Putamen (tissue), 1 donor: ENCODE data around the gene EPHA1.
A peak's percentile ranks its signal among the peaks of the same experiment; 100 is the strongest.

Experiments
- DNase-seq: peaks from one replicate; pipeline ENCODE4 v3.0.0-alpha.2; 2016; ENCODE audit warnings: low spot score

The EPHA1 gene

DNA sequence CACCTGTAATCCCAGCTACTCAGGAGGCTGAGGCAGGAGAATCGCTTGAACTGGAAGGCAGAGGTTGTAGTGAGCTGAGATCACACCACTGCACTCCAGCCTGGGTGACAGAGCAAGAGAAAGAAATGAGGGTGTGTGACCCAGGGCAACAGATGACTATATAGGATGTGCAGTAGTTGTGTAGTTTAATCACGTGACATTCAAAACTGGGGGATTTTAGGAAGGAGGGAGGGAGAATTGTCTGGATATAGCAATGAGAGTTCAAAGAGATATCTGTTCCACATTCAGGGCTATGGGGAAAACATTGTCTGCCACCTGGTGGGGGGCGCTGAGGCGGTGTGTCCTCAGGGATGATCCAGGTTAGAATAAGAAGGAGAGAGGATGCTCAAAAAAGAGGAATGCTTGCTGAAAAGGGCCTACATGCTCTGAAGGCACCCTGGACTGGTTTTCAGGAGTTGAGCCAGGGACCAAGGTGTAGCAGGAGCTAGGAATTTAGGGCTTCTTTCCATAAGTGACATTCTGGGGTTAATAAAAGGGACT, 35.3 kb downstream of the EPHA1 start:
- DNase-seq, result no peak

DNA sequence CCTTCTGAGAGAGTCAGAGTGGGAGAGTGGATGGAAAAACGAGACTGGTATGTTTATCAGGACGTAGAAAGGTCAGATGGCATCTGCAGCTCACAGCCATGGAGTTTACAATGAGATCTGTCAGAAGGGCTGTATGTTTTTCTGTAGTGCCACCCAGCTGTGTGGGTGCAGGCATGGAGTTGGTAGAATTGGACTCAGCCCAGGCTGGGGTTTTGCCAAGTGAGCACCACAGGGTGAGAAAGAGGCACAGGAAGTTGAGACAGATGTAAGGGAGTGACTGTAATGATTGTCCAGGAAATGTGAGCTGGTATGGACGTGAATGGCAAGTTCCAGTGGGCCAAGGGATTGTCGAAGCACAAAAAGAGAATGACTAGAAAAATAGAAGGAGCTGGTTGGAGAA, 36.6 kb downstream of the EPHA1 start:
- DNase-seq, result peak; percentile 90

DNA sequence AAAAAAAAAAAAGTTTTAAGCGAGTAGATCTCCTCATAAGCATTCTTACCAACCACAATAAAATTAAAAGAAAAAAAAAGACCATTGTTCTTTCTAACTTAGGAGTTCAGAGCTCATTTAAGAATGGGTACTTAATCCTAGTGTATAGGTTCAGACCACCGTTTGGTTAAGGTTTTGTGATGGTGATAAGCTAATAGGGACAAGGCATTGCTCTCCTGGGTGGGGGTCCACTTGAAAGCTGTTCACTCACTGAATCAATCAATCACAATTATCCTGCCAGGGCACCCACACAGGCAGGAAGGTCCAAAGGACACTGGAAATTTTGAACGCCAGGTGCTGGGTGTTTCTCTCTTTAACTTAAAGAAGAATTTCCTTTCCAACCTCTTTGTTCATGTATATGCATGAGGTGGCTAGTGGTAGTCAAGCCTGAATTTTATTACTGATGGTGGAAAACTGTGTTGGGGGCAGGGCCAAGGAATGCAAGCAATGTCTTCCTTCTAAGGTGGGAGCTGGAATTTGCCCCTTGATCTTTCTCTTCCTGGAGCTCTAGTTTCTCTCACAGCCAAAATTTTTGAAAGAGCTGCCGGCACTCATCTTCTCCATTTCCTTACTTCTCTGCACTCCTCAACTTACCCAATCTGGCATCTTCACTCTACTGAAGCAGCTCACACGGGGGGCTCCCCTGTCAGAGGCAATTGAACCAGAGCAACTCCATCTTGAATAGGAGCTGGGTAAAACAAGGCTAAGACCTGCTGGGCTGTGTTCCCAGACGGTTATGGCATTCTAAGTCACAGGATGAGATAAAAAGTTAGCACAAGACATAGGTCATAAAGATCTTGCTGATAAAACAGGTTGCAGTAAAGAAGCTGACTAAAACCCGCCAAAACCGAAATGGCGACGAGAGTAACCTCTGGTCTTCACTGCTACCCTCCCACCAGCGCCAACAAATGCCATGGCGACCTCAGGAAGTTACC, 38.7 kb downstream of the EPHA1 start:
- DNase-seq, result no peak

GRCh38 chr7:143368387-143368786, 40.3 kb downstream of the EPHA1 start:
- DNase-seq, result no peak

DNA sequence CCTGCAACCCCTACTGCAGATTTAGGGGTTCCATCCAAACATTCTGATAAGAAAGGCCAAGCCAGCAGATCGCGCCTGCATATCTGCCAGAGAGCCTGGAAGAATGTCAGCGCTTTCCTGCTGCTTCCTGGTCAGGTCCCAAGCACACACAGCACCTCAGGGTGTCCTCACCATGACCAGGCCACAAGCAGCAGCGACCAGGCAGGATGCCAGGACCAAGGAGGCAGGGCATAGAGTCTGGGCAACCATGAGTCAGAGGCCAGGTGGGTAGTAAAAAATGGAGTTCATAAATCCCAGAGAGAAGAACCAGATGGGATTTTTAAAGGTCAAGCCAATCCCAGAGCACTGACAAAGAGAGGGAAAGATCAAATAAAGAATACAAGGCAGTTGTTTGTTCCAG, 40.7 kb downstream of the EPHA1 start:
- DNase-seq, result no peak

- DNase-seq, result no peak
These were observed 45.4 kb downstream of the EPHA1 start for GRCh38 chr7:143363016-143363937.

- DNase-seq, result peak; percentile 69
These were observed 46.3 kb downstream of the EPHA1 start, which contains the start of gene FAM131B for GRCh38 chr7:143362131-143363015. Gene FAM131B (minus strand): TSS chr7:143362713. CDS start chr7:143362603, 110 bp downstream.

DNA sequence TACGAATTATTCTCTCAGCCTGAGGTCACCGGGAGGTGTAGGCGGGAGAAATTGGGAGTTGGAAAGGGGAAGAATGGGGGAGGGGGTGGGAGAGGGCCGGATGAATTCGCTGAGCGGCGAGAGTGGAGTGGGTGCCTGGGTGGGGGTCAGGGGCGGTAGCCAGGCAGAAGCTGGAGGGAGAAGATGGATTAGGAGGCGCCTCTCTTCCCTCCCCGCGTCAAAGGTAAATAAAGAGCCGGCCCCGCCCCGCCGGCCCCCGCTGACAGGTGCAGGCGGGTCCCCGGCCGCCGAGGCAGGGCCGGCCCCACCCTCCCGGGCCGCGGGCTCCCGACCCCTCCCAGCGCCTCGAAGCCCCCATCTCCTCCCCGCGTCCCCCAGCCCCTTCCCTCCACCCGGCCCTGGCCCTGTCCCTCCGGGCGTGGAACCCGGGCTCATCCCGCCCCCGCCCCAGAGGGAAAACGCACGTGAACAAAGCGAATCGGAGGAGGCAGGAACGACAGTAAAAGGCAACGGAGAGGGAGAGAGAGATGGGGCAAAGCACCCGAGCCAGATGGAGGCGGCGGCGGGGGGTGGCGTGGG, 47.0 kb downstream of the EPHA1 start:
- no peak for DNase-seq

DNA sequence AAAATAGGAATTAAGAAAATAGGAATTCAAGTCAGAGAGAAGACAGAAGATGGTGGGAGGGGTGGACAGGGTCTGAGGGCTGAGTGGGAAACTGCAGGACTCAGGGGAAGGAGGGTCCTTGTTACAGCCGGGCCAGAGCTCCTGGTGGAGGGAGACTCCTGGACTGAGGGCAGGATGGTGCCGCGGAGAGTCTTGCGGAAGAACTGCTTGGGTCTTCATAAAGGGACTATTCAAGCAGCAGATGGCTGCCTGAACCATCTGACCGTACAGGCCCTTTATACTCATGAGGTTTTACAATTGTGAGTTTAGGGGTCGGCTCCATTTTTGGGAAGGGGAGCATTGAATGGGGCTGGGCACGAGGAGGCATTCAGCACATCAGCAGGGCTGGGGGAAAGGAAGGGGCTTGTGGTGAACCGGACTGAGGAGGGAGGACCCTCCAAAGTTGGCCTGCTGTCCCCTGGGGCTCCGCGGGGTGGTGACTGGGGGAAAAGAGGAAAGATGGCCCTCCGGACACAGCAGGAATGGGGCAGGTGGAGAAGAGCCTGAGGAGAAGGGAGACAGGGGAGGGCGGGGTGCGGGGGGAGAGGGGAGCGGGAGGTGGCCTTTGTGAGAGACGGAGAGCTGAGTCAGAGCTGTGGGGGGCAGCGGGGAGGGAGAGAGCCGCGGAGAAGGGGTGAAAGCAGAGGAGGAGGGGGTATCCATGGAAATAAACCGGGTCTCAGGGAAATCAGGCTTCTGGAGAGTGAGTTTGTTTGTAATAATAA, 47.7 kb downstream of the EPHA1 start:
- DNase-seq, result no peak

DNA sequence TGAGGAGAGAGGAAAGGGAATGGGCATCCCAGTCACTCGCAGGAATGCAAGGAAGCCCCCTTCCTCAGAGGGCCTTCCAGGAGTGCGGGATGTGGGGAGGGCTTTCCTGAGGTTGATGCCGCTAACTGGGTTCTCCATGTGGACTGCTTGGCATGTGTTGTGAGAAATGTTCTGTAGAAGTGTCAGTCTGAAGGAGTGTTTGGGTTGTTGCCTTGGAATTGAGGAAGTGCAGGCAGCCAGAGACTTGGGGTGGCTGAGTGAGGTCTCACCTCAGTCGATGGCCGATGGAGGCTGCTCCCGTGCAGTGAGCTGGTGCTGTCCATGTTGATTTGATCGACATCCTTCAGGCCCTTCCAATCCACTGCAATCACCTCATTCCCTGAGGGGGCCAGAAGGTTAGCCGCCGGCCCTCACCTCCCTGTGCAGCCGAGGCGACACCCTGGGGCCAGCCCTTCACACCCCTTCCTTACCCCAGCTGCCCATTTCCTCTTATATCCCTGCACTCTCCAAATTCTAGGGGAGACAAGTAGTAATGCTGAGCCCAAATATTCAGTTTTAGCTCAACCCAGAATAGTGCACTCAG, 48.8 kb downstream of the EPHA1 start:
- DNase-seq, result no peak

DNA sequence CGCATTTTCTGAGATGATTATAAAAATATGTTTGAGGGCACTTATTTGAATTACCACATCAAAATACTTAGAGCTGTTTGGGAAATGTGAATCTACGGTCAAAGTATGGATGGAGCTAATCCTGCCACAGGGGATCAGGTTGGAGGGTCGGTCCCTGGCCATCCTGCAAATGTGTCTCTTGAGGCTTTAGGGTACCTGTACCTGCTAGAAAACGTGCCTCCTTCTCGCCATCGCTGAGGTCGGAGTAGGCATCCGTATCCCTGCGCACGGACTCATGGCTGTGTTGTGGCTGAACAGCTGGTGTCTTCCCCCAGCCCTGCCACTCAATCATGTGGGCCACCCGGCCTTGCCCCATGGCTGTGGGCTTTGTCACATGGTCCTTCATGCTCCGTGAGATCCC, 50.0 kb downstream of the EPHA1 start:
- no peak for DNase-seq

DNA sequence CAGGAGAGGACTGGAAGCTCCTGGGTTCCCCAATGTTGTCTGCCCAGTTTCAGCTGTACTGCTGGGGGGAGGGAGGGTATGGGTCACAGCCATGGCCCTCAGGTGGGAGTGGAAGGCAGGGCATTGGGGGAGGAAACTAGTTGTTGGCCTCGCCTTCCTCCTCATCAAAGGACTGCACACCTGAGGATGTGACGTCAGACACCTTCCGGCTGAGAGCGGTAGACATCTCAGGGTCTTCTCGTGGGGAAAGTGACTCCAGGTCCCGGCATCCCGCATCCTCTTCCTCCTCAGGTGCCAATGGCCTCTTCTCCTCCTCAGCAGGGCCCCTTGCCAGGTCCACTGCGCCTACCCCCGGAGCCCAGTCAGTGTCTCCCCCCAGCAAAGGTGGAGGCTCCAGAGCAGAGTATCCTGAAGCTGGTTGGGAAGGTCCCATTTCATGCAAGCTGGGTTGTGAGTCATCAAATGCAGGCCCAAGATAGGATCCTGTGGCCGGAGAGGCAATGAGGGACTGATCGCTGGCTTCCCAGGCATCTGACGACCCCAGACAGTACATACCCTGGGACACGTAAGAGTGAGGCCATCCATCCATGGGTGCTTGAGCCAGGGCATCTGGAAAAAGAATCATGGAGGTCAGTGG, 52.1 kb downstream of the EPHA1 start:
- no peak for DNase-seq

DNA sequence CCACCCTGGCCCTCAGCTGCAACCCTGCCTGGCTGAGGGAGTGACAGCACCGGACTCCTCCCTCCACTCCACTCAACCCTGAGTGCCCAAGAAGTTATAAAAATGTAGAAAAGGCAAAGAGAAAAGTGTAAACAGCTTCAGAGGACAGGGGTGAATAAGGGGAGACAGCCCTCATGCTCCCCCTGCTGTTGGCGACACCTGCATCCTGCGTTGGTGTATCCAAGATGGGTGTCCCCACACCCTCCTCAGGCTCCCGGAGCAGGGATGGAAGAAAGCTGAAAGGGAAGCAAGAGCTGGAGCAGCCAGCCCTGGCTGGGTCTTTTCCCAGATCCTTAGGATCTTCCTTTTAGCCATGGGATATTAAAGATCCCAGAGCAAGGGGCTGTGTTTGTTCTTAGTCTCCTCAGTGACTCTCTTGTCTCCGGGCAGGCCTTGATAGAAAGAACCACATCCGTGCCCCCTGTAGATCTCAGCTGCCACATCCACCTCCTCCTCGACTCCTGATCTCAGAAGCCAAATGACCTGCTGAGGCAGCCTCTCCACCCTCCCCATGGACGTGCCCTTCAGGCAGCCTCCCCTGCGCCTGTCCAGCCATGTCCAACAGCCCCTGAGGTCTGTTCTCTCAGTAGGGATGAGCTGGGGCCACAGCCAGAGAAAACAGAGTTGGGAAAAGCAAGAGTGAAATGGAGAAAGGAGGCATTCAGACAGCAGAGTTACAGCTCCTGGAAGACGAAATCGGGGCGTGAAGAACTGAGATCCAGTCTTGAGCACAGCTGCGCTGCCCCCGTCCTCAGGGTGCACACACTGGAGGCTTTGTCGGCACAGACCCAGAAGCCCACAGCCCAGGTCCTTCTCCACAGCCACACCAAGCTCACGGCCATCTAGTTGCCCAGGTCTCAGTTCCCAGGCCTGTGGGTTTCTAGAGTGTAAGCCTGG, 52.9 kb downstream of the EPHA1 start:
- no peak for DNase-seq

- DNase-seq, result no peak
These were observed 53.7 kb downstream of the EPHA1 start for GRCh38 chr7:143354965-143355364.

GRCh38 chr7:143354376-143354775, 54.3 kb downstream of the EPHA1 start:
- no peak for DNase-seq

DNA sequence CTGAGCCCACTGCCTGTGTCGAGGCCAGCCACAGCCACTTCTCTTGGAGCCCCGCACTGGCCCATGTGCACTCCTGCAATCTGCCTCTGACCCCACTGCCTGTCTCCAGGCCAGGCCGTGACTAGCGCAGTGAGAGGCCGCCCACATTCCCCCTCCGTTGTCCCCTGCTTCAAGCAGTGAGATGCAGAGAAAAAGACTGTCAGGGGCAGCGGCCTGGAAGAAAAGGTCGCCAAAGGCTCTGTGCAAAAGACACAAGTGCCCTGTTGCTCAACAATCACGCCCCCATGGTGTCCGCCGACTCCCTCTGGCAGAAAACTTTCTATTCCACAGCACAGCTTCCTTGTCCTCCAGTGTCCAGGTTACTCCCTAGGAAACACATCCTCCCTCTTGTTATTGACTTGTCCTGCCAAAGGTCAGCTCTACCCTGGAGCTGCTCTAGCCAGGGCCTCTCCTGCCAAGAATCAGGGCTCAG, 56.1 kb downstream of the EPHA1 start:
- DNase-seq, result no peak

DNA sequence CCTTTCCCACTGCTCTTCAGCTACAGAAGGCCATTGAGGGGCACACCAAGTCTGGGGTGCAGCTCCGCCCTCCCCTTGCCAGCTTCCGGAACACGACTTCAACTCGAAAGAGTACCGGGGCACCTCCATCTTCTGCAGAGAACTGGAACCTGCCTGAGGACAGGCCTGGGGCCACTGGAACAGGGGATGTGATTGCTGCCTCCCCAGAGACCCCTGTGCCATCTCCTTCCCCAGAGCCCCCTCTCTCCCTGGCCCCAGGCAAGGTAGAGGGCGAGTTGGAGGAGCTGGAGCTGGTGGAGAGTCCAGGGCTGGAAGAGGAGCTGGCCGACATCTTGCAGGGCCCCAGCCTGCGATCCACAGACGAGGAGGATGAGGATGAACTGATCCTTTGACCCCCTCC, 57.1 kb downstream of the EPHA1 start:
- no peak for DNase-seq

- no peak for DNase-seq
These were observed 57.6 kb downstream of the EPHA1 start for GRCh38 chr7:143351060-143351459.
